NCI-H2029 (cell line): Measurements from ENCODE around the gene RPL35A.
A peak's percentile ranks its signal among the peaks of the same experiment; 100 is the strongest.
"Not testable (repeated sequence)": the region's sequence is repeated elsewhere in the genome, so short reads cannot be mapped to it uniquely, and the experiment has no call there.

ENCODE experiments used
- DNase-seq: peaks from one replicate; lab custom pipeline; 2025; lab: John Stamatoyannopoulos, UW

RPL35A gene

DNA sequence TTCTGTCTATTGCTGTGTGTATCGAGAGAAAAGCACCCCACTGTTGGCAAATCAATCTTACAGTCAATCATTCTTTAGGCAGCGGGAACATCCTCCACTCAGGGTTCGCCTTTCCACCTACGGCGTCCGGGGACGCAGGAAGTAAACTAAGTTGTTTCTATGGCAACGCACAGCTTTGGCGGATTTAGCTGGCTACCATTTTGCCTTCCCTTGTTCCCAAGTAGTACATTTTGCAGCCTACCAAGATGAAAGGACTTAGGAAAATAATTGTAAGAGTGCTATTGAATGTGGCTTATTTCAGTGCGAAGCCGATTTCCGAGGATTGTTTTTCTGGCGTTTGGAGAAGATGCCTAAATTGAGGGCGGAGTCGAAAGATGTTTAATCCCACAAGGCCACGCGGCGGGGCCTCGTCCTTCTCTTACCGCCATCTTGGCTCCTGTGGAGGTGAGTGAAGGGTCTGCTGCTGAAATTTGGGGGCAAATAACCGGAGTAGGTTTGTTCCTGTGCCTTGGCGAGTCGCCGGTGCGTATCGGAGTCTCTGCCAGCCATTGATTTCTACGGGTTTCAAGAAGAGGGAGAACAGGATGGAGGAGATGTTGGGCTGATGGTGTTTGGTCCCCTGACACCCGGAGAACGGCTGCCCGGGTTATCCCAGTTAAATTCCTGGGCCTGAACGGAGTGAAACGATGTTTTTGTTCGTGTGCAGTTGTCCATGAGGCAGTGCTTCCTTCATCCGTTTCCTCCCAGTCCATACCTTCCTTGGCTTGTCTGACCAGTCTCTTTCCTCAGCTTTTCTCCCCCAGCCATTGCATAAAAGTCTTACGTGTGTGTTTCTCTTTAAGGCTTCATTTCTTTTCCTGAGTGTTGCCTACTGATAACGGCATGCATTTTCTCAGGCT lies at the start of gene RPL35A:
Gene RPL35A, plus strand, starts transcription at position 413 of the 899 bp plus-strand sequence. CDS start 778 bp downstream, outside the sequence.
- peak; percentile 98 for DNase-seq

DNA sequence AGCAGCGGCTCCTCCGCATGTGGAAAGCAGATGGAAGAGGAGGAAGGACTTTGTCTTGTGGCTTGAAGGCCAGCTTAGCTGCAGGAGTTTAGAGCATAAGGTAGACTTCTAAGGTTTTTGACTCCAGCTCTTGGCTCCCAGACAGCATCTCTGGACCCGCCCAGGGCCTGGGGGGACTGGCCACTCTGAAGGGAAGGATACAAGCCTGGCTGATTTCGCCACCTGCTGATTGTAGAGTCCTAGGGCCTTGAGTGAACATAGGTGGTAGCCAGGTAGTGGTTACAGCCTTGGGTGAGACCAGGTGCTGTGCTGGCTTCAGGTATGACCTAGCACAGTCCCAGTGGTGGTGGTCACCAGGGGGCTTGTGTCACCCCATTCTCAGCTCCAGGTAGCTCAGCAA lies 48.4 kb upstream of the RPL35A start:
- no peak for DNase-seq

DNA sequence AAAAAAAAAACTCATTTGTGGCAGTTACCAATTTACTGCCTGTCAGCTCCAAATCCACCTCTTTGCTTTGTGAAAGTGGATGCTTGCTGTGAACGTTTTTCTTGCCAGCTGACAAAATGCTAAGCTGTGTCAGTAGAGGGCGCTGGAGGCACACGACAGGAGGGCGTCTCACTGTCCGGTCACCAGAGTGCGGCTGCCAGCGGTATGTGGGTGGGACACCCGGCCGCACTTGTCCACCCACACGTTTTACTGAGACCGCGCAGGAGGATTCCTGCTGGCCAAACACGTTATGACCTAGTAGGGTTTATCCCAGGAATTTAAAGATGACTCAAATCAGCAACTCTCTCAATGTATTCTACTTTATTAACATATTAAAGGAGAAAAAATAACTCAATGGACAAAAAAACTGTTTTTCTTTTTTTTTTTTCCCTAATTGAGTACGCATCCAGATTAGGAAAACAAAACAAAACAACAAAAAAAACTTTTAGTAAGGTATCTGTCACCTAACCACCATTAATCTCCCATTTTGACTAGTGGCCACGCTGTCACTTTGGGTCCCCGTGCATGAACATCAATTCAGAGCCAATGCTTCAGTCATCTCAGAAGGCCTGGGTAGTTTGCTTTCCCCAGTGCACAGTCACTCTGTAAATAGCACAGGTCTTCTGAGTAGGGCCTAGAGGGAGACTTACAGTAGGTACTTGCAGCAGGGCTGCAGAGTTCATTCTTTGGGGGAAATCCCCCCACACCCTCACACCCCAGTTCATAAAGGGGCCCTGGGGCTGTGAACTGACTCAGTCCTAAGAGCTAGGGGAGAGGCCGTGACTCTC lies 43.8 kb upstream of the RPL35A start:
- peak; percentile 75 for DNase-seq

DNA sequence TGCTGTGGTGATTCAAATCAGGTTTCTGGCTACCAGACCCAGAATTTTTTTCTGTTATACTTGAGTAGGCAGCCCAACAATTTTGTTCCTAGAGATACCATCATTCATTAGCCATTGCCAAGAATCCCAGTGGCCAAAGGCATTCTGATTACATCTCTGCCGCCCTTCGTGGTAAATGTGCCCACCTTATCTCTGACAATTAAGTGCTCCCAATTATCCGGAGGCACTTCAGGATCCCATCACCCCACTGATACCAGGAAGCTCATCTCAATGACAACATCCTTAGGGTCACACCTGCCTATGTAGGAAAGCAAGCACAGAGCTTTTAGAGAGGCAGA lies 43.2 kb upstream of the RPL35A start:
- no peak for DNase-seq

DNA sequence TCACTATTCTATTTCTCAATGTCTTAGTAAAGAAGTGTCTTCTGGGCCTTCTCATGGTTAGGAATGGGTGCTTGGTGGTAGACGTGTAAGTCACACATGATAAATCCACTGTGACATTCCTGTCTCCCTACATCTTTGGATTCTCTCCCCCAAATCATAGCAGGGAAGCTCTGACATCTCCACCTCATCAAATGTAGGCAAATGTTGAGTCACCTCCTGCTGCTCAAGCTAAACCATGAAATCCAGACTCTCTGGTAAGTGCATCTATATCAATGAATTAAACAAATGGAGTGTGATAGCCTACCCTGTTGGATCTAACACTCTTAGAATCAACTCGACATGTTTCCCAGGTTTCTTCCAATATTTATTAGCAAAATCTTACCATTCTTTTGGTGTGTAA lies 42.8 kb upstream of the RPL35A start:
- no peak for DNase-seq

DNA sequence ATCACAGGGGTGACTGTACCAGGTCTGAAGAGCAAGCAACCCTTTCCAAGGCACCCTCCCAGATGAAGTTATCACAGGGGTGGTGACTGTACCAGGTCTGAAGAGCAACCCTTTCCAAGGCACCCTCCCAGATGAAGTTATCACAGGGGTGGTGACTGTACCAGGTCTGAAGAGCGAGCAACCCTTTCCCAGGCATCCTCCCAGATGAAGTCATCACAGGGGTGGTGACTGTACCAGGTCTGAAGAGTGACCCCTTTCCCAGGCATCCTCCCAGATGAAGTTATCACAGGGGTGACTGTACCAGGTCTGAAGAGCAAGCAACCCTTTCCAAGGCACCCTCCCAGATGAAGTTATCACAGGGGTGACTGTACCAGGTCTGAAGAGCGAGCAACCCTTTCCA lies 41.4 kb upstream of the RPL35A start:
- DNase-seq, result not testable (repeated sequence)

DNA sequence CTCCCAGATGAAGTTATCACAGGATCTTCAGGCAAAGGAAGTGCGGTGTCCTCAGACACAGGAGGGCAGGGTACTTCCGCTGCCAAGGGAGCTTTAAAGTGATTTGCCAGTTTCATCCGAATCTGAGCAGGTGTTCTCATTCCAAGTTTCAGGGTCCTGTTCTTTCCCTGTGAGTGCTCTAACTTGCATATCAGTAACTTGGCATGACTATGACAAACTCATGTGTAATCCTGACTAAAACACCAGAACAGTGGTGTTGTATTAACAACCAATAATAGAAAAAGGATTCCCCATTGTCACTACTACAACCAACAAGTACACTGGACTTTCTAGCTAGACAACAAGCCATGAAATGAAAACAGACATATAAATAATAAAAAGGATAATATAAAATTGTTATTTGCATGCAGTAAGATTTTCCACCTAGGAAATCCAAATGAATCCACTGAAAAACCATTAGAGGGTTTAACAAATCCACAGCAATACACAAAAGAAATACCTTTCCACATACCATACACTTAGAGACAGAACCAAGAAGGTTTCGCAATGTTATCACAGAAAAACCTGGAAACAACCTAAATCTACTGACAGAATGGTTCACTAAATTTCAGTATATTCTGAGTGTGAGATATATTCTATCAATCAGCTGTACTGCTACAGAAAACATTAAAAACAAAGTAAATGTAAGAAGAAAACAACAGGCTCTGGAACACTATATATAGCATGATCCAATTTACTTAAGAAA lies 40.9 kb upstream of the RPL35A start:
- no peak for DNase-seq

DNA sequence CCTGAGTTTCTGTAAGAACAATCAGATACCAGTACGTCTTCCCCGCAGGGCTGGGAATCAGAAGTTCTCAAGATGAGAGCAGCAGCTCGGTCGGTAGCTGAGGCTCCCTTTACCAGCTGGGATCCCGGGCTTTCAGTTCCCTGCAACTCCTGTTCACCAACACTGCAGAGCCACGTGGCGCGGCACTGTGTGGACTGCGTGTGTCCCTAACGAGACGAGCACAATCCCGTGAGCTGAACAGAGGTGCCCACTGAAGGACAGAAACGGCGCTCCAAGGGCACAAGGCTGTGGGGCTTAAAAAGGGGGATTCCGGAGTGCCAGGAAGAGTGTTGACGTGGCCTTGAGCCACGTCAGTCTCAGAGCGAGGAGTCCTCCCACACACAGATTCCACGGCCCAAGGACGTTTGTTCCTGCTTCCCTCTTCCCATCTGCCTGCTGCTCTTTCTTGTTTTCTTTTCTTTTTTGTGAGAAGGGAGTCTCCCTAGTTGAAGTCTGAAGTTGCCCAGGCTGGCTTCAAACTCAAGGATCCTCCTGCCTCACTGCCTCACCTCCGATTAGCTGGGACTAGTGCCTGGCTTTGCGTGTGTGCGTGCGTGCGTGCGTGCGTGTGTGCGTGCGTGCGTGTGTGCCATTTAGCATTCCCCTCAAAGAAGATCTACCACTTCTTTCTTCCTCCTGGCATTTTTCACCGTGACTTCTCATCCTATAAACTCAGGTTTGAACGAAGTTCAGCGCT lies 37.1 kb upstream of the RPL35A start:
- DNase-seq, result no peak

DNA sequence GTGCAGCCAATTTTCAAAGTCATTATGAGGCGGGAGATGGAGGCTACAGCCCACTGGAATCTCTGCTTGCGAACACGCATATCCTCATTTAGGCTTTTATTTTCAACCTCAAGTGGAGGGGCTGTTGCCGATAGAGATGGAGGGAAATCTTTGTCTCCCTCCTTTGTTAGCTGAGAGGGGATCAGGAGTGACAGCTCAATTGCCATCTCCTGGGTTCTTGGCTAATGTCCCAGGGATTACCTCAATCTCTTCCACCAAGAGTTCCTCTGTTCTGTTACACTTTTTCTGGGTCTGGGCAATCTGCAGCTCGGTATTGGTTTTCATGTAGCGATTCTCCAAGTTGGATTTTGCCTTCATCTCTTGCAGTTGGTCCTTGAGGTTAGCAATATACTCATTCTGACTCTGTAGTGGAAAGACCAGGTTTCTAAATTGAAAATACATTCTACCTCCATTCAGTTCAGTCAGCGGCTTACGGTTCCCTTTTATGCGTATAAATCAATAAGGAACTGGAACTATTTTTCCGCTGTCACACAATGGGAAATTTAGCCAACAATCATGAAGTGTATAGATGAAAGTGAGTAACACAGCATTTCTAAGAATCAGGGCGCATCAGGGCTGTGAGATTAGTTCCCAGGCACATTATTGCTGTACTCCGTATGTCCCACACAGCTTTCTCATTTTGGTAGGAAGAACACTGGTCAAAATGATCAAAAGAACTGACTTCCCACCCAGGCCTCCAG lies 36.2 kb upstream of the RPL35A start:
- DNase-seq, result no peak

DNA sequence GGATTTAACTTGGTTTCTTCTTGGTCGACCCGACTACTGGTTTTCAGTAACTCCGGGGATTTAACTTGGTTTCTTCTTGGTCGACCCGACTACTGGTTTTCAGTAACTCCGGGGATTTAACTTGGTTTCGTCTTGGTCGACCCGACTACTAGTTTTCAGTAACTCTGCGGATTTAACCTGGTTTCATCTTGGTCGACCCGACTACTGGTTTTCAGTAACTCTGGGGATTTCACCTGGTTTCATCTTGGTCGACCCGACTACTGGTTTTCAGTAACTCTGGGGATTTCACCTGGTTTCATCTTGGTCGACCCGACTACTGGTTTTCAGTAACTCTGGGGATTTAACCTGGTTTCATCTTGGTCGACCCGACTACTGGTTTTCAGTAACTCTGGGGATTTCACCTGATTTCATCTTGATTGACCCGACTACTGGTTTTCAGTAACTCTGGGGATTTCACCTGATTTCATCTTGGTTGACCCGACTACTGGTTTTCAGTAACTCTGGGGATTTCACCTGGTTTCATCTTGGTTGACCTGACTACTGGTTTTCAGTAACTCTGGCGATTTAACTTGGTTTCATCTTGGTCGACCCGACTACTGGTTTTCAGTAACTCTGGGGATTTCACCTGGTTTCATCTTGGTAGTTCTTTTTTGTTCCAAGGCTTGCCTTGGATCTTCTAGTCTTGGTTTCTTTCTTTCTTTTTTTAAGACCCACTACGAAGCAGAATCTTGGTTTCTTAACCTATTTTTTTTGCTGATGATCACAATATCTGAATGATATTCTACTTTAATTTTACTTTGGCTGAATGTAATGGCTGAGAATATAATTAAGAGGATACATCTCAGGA lies 28.3 kb upstream of the RPL35A start:
- DNase-seq, result not testable (repeated sequence)

DNA sequence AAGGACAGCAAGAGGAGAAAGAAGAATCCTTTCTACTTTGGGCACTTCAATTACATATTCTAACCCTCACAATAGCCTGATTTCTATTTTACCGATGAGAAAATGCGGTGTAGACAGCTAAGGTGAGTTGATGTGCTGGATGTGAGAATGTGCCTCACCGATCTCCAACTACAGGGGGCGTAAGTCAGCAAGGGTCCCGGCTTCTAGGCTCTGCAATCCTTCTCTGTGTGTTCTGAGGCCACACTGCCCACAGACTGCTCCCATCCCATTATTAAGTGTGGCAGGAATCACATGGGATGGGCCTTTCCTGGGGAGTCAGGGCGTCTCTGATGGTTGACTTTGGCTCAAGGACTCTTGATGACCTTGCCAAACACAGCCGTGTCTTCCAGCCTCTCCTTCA lies 23.6 kb upstream of the RPL35A start:
- DNase-seq, result no peak

DNA sequence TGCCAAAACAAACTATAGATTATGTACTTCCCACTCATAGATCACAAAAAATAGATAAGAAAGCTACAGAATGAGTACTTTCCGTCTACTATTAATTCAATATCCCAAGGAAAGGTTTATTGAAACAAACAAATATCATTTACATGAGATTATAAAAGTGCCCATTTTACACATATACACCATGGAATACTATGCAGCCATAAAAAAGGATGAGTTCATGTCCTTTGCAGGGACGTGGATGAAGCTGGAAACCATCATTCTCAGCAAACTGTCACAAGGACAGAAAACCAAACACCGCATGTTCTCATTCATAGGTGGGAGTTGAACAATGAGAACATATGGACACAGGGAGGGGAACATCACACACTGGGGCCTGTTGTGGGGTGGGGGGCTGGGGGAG lies 22.4 kb upstream of the RPL35A start:
- not testable (repeated sequence) for DNase-seq

DNA sequence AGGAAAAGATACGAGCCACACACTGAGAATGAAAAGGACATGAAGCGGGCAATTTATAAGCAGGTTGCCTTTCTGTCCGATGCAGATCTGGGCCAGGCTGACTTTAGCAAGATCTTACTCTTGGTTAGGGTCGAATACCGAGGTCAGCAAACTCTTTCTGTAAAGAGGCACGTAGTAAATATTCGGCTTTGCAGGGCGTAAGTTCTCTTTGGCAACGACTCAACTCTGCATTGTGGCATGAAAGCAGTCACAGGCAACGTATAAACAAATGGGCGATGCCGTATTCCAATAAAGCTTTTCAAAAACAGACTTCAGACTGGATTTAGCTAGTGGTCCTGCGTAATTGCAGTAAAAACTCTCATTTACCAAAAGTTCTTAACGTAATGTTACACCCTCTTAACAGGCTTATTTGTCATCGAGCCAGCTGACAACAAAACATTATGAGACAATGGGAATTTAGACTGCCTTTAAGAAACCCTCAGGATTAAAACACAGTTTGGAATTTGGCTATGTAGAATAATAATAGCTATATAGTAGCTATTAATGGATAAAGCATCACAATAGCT lies 13.1 kb upstream of the RPL35A start:
- DNase-seq, result no peak

DNA sequence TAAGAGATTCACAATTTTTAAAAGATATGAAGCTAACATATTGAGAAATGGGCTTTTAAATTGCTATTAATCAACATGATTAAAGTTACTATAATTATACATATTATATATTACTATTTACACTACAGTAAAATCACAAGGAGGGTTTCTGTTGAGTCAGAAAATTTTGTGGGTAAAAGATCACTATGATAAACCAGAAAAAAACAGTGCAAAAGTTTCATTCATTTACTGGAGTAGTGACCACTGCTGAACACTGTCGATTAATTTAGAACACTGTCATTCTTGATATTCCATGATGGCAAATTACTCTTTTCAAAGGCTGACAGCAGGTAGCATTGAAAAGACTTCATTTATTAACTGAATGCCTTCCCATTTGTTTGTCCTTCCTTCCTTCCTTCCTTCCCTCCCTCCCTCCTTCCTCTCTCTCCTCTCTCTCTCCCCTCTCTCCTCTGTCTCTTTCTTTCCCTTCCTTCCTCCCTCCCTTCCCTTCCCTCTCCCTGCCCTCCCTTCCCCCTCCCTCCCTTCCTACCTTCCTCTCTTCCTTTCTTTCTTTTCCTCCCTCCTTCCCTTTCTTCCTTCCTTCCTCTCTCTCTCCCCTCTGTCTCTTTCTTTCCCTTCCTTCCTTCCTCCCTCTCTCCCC lies 9.1 kb upstream of the RPL35A start:
- no peak for DNase-seq

DNA sequence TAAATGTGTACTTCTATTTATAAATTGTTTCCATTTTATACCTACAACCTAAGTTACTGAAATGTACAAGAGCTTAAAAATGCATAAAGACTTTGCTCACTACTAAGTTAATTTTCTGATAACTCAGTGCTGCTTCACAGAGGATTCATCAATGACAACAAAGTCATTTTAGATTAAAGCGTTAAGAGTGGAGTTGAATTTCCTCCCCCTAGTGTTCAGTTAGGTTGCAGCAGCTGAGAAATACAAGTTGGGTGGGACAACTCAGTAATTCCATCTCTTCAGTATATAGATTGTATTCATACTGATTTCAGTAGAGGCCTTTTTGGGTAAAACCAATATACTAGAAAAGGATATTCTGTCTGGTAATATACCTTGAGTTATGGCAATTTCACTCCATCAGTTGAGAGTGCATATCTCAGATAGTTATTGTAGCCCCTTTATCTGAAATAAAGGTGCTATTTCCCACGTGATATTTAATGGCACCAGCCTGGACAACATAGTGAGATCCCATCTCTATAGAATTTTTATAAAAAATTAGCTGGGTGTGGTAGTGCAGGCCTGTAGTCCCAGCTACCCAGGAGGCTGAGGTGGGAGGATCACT lies 6.9 kb upstream of the RPL35A start:
- DNase-seq, result peak; percentile 10

DNA sequence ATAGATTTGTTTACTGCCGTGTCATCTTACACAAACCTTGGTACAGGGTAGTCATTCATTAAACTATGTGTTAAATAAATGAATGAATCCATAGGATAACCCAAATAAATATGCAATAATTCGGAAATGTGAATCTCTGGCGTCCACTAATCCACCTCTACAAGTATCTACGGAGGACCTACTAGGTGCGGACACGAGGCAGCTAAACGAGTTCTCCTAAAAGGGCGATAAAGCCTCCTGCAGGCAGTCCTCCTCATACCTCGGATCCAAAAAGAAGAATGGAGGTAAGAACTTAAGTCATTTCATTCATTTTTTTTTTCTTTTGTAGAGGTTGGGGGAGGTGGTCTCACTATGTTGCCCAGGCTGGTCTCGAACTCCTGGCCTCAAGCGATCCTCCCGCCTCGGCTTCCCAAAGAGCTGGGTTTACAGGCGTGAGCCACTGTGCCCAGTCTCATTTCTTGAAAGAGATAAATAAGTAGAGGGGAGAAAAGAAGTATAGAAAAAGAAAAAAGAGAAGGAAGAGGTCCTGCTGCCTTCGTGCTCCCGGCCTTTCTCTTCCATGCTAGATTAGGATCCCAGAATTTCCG lies 706 bp upstream of the RPL35A start:
- no peak for DNase-seq

DNA sequence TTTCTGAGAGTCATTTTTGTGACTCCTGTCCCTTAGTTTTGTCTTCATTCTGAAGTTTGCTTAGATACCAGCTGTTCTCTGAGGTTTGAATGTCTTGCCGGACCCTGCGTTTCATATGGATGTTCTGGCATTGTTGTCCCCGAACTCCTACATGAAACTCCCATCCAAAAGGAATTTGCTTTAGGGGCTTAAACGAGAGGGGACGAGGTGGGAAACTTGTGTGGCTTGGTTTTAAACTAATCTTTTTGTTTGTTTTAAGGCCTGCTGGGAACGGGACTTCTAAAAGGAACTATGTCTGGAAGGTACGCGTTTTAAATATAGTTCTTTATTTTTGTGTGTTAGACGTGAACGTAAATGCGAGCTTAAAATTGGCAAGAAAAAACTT lies 679 bp downstream of the RPL35A start:
- DNase-seq, result no peak

DNA sequence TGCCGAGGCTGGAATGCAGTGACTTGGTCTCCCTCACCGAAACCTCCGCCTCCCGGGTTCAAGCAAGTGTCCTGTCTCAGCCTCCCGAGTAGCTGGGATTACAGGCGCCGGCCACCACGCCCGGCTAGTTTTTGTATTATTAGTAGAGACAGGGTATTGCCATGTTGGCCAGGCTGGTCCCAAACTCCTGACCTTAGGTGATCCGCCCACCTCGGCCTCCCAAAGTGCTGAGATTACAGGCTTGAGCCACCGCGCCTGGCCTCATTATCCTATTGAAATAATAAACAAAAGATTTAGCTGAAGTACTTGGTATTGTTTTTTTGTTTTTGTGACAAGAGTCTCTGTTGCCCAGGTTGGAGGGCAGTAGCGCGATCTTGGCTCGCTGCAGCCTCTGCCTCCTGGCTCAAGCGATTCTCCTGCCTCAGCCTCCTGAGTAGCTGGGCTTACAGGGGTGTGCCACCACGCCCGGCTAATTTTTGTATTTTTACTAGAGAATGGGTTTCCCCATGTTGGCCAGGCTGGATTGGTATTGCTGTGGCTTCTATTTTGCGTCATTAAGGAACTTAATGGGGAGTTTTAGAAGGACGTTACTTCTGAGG lies 1.5 kb downstream of the RPL35A start:
- DNase-seq, result no peak
